OCI-LY3 (cell line): Measurements from ENCODE around the gene ZNF525.

ENCODE experiments used
- EZH2phosphoT487 ChIP-seq: fragments of 200-600 bp; shearing (Covaris generic); IDR thresholded peaks from 2 replicates; pipeline ENCODE4 v1.6.1; 2018; ENCODE audit warnings: antibody characterized with exemption, mixed run types, low read depth
- TF ChIP-seq, protein P1 (sequence below): fragments of 200-600, 300-600 bp; sonication (generic); IDR thresholded peaks from 2 replicates; pipeline ENCODE4 v1.5.1; 2014; ENCODE audit warnings: antibody characterized with exemption, low read length, low read depth

DNA sequence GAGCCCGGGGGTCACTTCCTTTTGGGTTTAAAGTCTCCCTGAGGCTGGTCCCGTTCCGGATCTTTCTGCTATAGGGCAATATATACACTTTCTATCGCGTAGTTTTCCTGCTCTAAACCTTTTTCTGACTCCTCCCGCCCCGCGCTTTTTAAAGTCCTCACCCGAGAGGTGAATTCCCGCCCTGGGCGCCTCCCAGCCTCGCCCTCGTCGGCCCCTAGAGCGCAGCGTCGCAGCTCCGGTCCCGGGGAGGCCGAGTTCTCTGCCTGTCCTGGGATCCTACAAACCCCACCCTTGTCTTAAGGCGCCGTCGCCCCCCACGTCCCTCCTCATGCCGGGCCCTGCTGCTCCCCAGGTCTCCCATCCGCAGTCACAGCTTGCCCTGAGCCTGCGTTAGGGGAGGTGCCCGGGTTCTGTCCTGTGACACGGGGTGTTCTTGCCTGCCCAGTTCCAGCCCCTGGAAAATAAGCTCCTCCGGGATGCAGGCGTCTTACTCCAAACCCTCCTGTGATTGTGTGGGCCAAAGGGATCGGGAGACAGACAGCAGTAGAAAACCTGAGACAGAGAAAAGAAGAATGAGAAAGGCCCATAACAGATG, 491 bp downstream of the ZNF525 start:
- TF ChIP-seq, protein P1, sequence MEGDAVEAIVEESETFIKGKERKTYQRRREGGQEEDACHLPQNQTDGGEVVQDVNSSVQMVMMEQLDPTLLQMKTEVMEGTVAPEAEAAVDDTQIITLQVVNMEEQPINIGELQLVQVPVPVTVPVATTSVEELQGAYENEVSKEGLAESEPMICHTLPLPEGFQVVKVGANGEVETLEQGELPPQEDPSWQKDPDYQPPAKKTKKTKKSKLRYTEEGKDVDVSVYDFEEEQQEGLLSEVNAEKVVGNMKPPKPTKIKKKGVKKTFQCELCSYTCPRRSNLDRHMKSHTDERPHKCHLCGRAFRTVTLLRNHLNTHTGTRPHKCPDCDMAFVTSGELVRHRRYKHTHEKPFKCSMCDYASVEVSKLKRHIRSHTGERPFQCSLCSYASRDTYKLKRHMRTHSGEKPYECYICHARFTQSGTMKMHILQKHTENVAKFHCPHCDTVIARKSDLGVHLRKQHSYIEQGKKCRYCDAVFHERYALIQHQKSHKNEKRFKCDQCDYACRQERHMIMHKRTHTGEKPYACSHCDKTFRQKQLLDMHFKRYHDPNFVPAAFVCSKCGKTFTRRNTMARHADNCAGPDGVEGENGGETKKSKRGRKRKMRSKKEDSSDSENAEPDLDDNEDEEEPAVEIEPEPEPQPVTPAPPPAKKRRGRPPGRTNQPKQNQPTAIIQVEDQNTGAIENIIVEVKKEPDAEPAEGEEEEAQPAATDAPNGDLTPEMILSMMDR = no peak
- TF ChIP-seq EZH2phosphoT487 = no peak
